Lower leg skin (tissue), 3 donors: Measurements from ENCODE around the gene SLC9B2.

Experiments
- CTCF ChIP-seq, 3 donors: fragments of 450-650 bp; IDR thresholded peaks; one replicate each; pipeline ENCODE4 v1.5.1; 2016; ENCODE audit warnings: antibody characterized with exemption in 3 of 3, mild to moderate bottlenecking in 3 of 3, moderate library complexity in 2 of 3
- POLR2A ChIP-seq, 2 donors: fragments of 450-650 bp; IDR thresholded peaks; one replicate each; pipeline ENCODE4 v1.6.1; 2016 to 2017; ENCODE audit warnings: antibody characterized with exemption in 2 of 2, mild to moderate bottlenecking in 1 of 2, moderate library complexity in 1 of 2

- TF ChIP-seq CTCF (IDR thresholded peaks at IDR 0.05) (no peak), POLR2A (IDR thresholded peaks at IDR 0.05) (no peak)
Observed at GRCh38 chr4:103073792-103074438, 2.6 kb downstream of the SLC9B2 start.
